ENCODE data around the gene ADAM12.

GRCh38 chr10:126336801-126337200 lies 51.5 kb downstream of the ADAM12 start:
- TF ChIP-seq CTCF (IDR thresholded peaks at IDR 0.05; ENCODE audit: low read length) (no peak), EZH2phosphoT487 (IDR thresholded peaks at IDR 0.05; ENCODE audit: low read length) (no peak), EZH2 (optimal IDR thresholded peaks at IDR 0.05; ENCODE audit: low read depth, low read length) (no peak)
